ENCODE data around the gene OTP. TPM values are rescaled to one million over a fixed set of nuclear protein-coding genes. Genes with fewer than 3 reads are reported as not detected.

Gene OTP
- total RNA-seq, 2 donors from 2014 or later, result not detected

GRCh38 chr5:77641963-77642737, 3.6 kb upstream of the OTP start:
- intact Hi-C loops (cut with DNase I, micrococcal nuclease), result no loop called here
- no peak for DNase-seq
- no peak for ATAC-seq

GRCh38 chr5:77641397-77641943, 3.0 kb upstream of the OTP start:
- intact Hi-C loops (cut with DNase I, micrococcal nuclease), result no loop called here
- DNase-seq (no peak), ATAC-seq (no peak)

- DNase-seq, result no peak
- no peak for ATAC-seq
- intact Hi-C loops (cut with DNase I, micrococcal nuclease), result no loop called here
Measured at GRCh38 chr5:77640589-77641396, 2.3 kb upstream of the OTP start.

- DNase-seq, result no peak
- intact Hi-C loops (cut with DNase I, micrococcal nuclease), result no loop called here
Measured at GRCh38 chr5:77638763-77639671, 504 bp upstream of the OTP start.

GRCh38 chr5:77637170-77637997, 1.1 kb downstream of the OTP start:
- ATAC-seq (no peak), DNase-seq (no peak)
- intact Hi-C loops (cut with DNase I, micrococcal nuclease), result no loop called here

More at GRCh38 chr5:77638763-77639671, 504 bp upstream of the OTP start:
- no peak for ATAC-seq

- intact Hi-C loops (cut with DNase I, micrococcal nuclease), result no loop called here
- no peak for DNase-seq
- no peak for ATAC-seq
Measured at GRCh38 chr5:77636641-77637169, 1.8 kb downstream of the OTP start.

- no peak for DNase-seq
- ATAC-seq, result no peak
- intact Hi-C loops (cut with DNase I, micrococcal nuclease), result no loop called here
Measured at GRCh38 chr5:77635917-77636640, 2.4 kb downstream of the OTP start.

- no peak for ATAC-seq
- intact Hi-C loops (cut with DNase I, micrococcal nuclease), result no loop called here
- no peak for DNase-seq
Measured at GRCh38 chr5:77635067-77635916, 3.2 kb downstream of the OTP start.

- intact Hi-C loops (cut with DNase I, micrococcal nuclease), result no loop called here
- no peak for DNase-seq
- ATAC-seq, result no peak
Measured at GRCh38 chr5:77633709-77634108, 4.8 kb downstream of the OTP start.

GRCh38 chr5:77633207-77633675, 5.3 kb downstream of the OTP start:
- intact Hi-C loops (cut with DNase I, micrococcal nuclease), result no loop called here
- no peak for ATAC-seq

GRCh38 chr5:77632526-77633206, 5.8 kb downstream of the OTP start:
- ATAC-seq, result no peak
- no peak for DNase-seq
- intact Hi-C loops (cut with DNase I, micrococcal nuclease), result no loop called here

More at GRCh38 chr5:77633207-77633675, 5.3 kb downstream of the OTP start:
- no peak for DNase-seq

- peak; percentile 54 to 73 for DNase-seq
Measured at GRCh38 chr5:77630114-77630680, 8.3 kb downstream of the OTP start.

GRCh38 chr5:77629509-77630113, 8.9 kb downstream of the OTP start:
- intact Hi-C loops (cut with DNase I, micrococcal nuclease), result no loop called here
- DNase-seq (no peak), ATAC-seq (no peak)

More at GRCh38 chr5:77630114-77630680, 8.3 kb downstream of the OTP start:
- ATAC-seq, result peak; percentile 94
- intact Hi-C loops (cut with DNase I, micrococcal nuclease), result no loop called here

- DNase-seq (no peak), ATAC-seq (no peak)
- intact Hi-C loops (cut with DNase I, micrococcal nuclease), result no loop called here
Measured at GRCh38 chr5:77628840-77629508, 9.5 kb downstream of the OTP start.

All from left colon (tissue), 2 donors.